NCI-H2196 treated with DMSO at 0.1 percent for 48 hours (cell line): Measurements from ENCODE around the gene NEU1.
"Not testable (repeated sequence)": the region's sequence is repeated elsewhere in the genome, so short reads cannot be mapped to it uniquely, and the experiment has no call there.

Experiments used
- DNase-seq: peaks from one replicate; lab custom pipeline; 2025; ENCODE audit not compliant: unreplicated experiment; lab: John Stamatoyannopoulos, UW

The NEU1 gene

DNA sequence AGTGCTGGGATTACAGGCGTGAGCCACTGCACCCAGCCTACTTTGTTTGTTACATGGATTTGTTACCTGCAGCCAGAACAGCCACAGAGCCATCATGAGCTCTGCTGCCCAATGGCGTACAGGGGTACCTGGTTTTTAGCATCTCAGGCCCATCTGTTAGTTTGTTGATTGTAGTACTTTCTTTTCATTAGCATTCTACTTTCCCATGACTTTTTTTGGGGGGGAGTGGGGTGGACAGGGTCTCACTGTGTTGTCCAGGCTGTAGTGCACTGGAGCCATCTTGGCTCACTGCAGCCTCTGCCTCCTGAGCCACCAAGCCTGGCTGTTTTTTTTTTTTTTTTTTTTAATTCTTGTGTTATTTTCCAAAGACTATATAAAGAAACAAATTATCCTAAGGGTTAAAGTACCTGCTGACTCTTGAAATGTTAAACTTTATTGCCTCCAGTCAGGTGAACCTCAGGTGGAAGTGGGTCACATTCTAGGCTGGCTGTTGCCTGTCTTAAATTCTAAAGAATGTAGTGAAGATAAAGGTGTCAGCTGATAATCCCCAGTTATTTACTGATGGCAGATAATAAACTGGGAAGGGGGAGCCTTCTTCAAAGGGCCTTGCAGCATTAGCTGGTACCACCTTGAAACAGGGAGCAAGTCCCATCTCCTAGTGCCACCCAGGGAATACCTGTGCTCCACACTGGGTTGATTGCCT is 15.2 kb downstream of the NEU1 start:
- no peak for DNase-seq

DNA sequence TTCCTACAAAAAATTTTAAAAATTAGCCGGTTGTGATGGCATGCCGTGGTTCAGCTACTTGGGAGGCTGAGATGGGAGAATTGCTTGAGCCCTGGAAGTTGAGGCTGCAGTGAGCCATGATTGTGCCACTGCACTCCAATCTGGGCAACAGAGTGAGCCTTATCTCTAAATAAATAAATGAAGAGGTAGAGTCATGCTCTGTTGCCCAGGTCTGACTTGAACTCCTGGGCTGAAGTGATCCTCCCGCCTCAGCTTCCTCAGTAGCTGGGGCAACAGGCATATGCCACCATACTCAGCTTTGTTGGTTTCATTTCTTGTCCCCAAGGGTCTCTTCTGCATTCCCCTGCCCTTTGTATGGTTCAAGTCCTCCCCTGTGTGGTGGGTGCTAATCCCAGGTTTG is 18.1 kb downstream of the NEU1 start:
- no peak for DNase-seq

- DNase-seq: no peak
Observed at GRCh38 chr6:31842053-31842452, 20.6 kb downstream of the NEU1 start.

DNA sequence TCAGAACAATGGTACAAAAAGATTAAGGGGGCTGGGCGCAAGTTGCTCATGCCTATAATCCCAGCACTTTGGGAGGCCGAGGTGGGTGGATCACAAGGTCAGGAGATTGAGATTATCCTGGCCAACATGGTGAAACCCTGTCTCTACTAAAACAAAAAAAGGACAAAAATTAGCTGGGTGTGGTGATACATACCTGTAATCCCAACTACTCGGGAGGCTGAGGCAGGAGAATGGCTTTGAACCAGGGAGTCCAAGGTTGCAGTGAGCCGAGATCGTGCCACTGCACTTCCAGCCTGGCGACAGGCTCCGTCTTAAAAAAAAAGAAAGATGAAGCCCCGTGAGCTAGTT is 22.9 kb downstream of the NEU1 start:
- not testable (repeated sequence) for DNase-seq

GRCh38 chr6:31838968-31839367 is 23.7 kb downstream of the NEU1 start:
- DNase-seq: no peak

DNA sequence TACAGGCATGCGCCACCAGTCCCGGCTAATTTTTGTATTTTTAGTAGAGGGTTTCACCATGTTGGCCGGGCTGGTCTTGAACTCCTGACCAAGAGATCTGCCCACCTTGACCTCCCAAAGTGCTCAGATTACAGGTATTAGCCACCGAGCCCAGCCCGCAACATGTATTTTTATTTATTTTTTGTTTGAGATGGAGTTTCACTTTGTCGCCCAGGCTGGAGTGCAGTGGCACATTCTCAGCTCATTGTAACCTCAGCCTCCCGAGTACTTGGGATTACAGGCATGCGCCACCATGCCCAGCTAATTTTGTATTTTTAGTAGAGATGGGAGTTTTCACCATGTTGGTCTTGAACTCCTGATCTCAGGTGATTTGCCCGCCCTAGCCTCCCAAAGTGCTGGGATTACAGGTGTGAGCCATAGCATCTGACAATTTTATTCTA is 24.5 kb downstream of the NEU1 start:
- not testable (repeated sequence) for DNase-seq

DNA sequence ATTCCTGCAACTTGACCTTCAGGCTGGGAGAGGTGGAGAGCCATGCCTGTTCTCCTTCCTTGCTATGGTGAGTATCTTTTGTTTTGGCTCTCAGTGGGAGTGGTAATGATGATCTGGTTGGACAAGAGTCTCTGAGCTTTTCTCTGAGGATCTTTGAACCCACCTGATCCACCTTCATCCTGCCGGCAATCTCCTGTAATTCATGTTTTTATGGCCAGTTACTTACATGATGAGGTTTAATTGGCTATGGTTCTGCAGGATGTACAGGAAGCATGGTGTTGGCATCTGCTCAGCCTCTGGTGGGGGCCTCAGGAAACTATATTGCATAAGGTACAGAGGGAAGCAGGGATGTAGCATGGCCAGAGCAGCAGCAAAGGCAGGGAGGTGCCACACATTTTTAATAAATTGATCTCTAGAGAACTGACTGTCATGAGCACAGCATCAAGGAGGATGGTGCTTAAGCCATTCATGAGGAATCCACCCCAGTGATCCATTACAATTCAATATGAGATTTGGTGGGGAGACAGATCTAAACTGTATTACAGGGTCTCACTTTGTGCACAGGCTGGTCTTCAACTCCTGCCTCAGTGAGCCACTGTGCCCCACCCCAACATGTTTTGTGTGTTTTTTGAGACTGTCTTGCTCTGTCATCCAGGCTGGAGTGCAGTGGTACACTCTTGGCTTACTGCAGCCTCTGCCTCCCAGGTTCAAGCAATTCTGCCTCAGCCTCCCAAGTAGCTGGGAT is 25.1 kb downstream of the NEU1 start:
- DNase-seq: no peak

DNA sequence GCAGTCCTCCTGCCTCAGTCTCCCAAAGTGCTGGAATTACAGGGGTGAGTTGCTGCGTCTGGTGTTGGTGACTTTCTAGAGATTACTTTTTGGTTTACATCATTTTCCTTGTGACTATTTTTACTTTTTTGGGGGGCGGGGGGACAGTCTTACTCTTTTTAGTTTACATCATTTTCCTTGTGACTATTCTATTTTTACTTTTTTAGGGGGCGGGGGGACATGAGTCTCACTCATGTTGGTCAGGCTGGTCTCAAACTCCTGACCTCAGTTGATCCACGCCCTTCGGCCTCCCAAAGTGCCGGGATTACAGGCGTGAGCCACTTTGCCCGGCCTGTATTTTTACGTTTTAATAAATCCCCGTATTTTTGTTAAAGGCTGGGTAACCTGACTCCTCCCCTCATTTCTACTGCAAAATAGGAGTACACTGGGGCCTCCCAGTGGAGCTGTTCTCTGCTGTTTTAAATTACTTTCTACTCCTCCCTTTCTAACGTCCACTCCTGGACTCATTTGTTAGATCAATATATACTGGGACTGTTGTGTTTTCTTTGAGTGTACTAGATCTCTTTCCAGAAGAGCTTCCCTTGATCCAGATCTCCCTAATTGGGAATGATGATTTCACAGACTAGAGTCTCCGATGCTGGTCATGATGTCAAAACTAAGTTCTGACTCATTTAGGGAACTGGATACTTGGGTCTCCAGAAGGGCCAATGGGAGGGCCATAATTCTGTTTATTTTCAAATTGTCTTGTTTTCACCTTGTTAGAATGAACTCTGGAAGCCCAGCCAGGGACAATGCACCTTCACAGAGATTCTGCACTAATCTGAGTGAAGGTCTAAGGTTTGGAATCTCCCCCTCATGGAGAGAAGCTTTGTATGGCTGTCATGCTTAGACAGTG is 25.9 kb downstream of the NEU1 start:
- no peak for DNase-seq

DNA sequence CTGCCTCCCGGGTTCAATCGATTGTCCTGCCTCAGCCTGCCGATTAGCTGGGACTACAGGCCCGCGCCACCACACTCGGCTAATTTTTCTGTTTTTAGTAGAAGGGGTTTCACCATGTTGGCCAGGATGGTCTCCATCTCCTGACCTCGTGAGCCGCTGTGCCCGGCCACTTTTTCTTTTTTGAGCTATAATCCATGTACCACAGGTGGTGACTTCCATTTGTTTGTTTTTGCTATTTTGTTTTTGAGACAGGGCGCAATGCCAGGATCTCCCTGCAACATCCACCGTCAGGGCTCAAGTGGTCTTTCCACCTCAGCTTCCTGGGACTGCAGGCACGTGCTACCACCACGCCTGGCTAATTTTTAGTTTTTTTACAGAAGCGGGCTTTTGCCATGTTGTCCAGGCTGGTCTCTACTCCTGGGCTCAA is 26.6 kb downstream of the NEU1 start:
- DNase-seq: no peak

GRCh38 chr6:31834367-31835250 is 28.0 kb downstream of the NEU1 start:
- peak; percentile 88 for DNase-seq

- no peak for DNase-seq
Observed at GRCh38 chr6:31831350-31832215, 31.0 kb downstream of the NEU1 start.

DNA sequence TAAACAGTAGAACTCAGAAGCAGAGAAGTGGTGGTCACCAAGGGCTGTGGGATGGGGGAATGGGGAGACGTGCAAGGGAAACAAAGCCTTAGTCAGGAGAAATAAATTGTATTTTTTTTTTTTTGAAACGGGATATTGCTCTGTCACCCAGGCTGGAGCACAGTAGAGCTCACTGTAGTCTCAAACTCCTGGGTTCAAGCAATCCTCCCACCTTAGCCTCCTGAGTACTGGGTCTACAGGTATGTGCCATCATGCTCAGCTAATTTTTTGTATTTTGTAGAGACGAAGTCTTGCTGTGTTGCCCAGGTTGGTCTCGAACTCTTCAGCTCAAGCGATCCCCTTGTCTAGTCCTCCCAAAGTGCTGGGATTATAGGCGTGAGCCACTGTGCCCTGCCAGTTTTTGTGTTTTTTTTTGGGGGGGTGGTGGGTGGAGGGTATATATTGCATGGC is 31.7 kb downstream of the NEU1 start:
- DNase-seq: no peak

DNA sequence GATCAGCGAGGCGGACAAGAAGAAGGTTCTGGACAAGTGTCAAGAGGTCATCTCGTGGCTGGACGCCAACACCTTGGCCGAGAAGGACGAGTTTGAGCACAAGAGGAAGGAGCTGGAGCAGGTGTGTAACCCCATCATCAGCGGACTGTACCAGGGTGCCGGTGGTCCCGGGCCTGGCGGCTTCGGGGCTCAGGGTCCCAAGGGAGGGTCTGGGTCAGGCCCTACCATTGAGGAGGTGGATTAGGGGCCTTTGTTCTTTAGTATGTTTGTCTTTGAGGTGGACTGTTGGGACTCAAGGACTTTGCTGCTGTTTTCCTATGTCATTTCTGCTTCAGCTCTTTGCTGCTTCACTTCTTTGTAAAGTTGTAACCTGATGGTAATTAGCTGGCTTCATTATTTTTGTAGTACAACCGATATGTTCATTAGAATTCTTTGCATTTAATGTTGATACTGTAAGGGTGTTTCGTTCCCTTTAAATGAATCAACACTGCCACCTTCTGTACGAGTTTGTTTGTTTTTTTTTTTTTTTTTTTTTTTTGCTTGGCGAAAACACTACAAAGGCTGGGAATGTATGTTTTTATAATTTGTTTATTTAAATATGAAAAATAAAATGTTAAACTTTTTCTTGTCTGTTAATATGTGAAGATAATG is 32.9 kb downstream of the NEU1 start:
- DNase-seq: peak; percentile 22

GRCh38 chr6:31827286-31828079 is 35.1 kb downstream of the NEU1 start, which contains the start of gene HSPA1B:
Gene HSPA1B, plus strand, starts transcription at chr6:31827738. Its CDS starts 213 bp downstream, at chr6:31827951.
- DNase-seq: peak; percentile 99

- no peak for DNase-seq
Observed at GRCh38 chr6:31826793-31827285, 35.8 kb downstream of the NEU1 start.

GRCh38 chr6:31825553-31825952 is 37.1 kb downstream of the NEU1 start:
- no peak for DNase-seq

- not testable (repeated sequence) for DNase-seq
Observed at GRCh38 chr6:31823592-31824196, 38.9 kb downstream of the NEU1 start.
